ENCODE measurements around the gene LAMA4.

LAMA4 gene

DNA sequence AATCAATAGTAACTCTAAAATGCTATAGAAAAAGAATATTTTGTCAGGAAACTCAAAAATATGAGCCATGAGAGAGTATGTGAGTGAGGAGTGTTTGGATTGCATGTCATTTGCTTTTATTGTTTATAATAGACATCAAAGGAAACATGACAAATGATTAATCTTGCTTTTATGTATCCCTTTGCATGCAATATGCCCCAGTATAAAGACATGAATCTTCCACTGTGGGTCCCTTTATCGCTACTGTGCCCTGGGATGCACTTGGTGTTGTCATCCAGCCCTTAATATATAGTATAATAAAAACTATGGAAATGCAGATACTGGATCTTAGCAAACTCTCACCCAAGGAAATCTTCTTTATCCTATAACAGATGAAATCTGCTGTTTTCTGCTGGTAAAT is 77.3 kb downstream of the LAMA4 start:
- TF ChIP-seq FOXP2 (optimal IDR thresholded peaks at IDR 0.05; ENCODE audit: control extremely low read depth, extremely low read length, insufficient read depth): no peak

DNA sequence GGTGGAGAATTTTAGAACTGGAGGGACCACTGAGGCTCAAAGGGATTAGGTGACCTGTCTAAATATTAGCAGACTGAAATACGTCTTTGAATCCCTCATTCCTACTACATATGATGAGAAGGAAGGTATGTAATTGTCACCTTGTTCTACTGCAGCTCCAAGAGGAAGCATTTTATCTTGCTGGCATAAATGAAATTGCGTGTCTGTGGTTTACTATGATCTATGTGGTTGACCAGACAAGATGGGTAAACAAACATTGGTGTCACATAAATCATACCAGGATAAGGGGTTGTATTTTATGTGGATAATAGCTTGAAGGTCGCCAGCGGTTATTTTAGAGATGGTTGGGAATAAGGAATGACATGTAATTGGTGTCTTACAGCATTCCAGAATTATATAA is 78.2 kb downstream of the LAMA4 start:
- TF ChIP-seq EZH2 (IDR thresholded peaks at IDR 0.05): no peak
- Histone ChIP-seq H3K27ac (no peak overlapping the region), H3K9ac (ENCODE audit: insufficient read length) (no peak overlapping the region), H3K9me3 (ENCODE audit: low read depth, low read length) (no peaks in the 10 kb centered on the region), H3K36me3 (ENCODE audit: insufficient read depth, low read length) (no peaks in the 10 kb centered on the region), H3K4me3 (no peak overlapping the region)
- no peak for DNase-seq (ENCODE audit: low read depth, low spot score)

More for the DNA sequence above, 77.3 kb downstream of the LAMA4 start:
- Histone ChIP-seq H3K9me3 (ENCODE audit: low read depth, low read length) (no peaks in the 10 kb centered on the region), H3K27ac (no peak overlapping the region), H3K9ac (ENCODE audit: insufficient read length) (no peak overlapping the region), H3K36me3 (ENCODE audit: insufficient read depth, low read length) (no peaks in the 10 kb centered on the region), H3K4me3 (no peak overlapping the region)
- DNase-seq (ENCODE audit: low read depth, low spot score): no peak

DNA sequence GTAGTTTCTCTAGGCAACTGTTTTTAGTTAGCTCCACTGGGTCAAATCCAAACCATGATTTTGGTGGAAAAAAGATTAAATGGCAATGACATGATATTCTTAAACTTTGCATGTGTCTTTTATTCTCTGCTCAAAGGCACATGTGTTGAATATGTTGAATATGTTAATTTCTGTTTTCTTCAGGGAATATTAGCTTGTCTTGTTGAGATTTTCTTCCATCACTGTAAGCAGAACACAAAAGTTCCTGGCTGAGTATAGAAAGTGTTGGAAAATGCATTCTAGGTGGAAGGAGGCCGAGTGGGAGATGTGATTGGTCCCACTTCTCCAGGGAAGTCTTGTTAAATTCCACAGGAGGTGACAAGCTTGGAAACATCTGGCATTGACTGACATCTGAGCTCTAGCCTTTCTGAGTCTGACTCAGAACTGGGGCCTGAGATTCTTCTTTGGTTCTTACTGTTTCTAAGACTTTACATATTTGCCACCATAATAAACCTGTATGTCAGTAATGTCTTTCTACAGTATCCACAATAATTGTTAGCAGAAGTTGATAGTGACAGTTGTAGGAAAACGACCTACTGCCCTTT is 81.1 kb downstream of the LAMA4 start:
- Histone ChIP-seq H3K27ac (no peak overlapping the region), H3K4me3 (no peak overlapping the region), H3K9me3 (ENCODE audit: low read depth, low read length) (no peaks in the 10 kb centered on the region), H3K36me3 (ENCODE audit: insufficient read depth, low read length) (no peaks in the 10 kb centered on the region), H3K9ac (ENCODE audit: insufficient read length) (no peak overlapping the region)
- no peak for DNase-seq (ENCODE audit: low read depth, low spot score)
- TF ChIP-seq POLR2AphosphoS5 (IDR thresholded peaks at IDR 0.05; ENCODE audit: borderline replicate concordance, low read depth, low read length): no peak
- TF ChIP-seq EZH2 (IDR thresholded peaks at IDR 0.05): no peak
- TF ChIP-seq FOXP2 (optimal IDR thresholded peaks at IDR 0.05; ENCODE audit: control extremely low read depth, extremely low read length, insufficient read depth): no peak

DNA sequence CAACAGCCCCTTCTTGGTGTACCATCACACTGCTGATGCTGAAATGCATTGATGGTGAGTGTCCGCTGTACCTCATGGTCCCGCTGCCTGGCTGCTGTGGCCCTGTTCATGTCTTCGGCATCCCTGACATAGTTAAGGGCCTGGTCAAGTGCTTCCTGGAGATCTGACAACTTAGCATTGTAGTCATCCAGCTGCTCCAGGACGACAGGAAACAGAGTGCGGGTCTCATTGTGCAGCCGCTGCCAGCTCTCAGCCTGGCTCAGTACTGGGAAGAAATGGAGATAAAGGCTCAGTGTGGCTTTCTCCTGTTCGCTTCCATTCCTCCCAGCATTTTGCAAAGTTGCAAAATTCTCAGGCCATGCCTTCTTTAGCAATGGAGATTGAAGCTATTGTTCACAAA is 81.8 kb downstream of the LAMA4 start:
- Histone ChIP-seq H3K9me3 (ENCODE audit: low read depth, low read length) (no peaks in the 10 kb centered on the region), H3K36me3 (ENCODE audit: insufficient read depth, low read length) (no peaks in the 10 kb centered on the region), H3K9ac (ENCODE audit: insufficient read length) (no peak overlapping the region), H3K4me3 (no peak overlapping the region), H3K27ac (no peak overlapping the region)
- TF ChIP-seq POLR2AphosphoS5 (IDR thresholded peaks at IDR 0.05; ENCODE audit: borderline replicate concordance, low read depth, low read length): no peak
- TF ChIP-seq FOXP2 (optimal IDR thresholded peaks at IDR 0.05; ENCODE audit: control extremely low read depth, extremely low read length, insufficient read depth): no peak
- no peak for TF ChIP-seq EZH2 (IDR thresholded peaks at IDR 0.05)
- DNase-seq (ENCODE audit: low read depth, low spot score): no peak

DNA sequence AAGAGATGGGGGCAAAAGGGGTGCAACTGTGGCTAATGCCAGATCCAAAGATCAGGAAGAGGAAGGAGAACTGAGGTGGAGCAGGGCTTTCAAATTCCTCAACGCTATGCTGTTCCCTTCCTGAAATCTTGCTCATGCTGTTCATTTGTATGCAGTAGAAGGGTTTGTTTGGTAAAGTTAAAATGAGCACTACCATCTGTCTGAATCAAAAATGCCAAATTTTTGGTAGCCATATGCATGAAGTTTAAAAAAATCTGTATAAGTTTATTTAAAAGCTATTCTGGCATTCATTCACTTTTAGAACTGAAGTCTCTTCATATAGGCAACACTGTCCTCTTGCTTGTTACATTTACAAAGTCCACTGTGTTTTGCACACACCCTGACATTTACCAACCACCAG is 84.8 kb downstream of the LAMA4 start:
- Histone ChIP-seq H3K9ac (ENCODE audit: insufficient read length) (no peak overlapping the region), H3K9me3 (ENCODE audit: low read depth, low read length) (no peaks in the 10 kb centered on the region), H3K4me3 (no peak overlapping the region), H3K27ac (no peak overlapping the region), H3K36me3 (ENCODE audit: insufficient read depth, low read length) (no peaks in the 10 kb centered on the region)
- TF ChIP-seq EZH2 (IDR thresholded peaks at IDR 0.05): no peak
- no peak for TF ChIP-seq FOXP2 (optimal IDR thresholded peaks at IDR 0.05; ENCODE audit: control extremely low read depth, extremely low read length, insufficient read depth)
- no peak for TF ChIP-seq POLR2AphosphoS5 (IDR thresholded peaks at IDR 0.05; ENCODE audit: borderline replicate concordance, low read depth, low read length)
- no peak for DNase-seq (ENCODE audit: low read depth, low spot score)

DNA sequence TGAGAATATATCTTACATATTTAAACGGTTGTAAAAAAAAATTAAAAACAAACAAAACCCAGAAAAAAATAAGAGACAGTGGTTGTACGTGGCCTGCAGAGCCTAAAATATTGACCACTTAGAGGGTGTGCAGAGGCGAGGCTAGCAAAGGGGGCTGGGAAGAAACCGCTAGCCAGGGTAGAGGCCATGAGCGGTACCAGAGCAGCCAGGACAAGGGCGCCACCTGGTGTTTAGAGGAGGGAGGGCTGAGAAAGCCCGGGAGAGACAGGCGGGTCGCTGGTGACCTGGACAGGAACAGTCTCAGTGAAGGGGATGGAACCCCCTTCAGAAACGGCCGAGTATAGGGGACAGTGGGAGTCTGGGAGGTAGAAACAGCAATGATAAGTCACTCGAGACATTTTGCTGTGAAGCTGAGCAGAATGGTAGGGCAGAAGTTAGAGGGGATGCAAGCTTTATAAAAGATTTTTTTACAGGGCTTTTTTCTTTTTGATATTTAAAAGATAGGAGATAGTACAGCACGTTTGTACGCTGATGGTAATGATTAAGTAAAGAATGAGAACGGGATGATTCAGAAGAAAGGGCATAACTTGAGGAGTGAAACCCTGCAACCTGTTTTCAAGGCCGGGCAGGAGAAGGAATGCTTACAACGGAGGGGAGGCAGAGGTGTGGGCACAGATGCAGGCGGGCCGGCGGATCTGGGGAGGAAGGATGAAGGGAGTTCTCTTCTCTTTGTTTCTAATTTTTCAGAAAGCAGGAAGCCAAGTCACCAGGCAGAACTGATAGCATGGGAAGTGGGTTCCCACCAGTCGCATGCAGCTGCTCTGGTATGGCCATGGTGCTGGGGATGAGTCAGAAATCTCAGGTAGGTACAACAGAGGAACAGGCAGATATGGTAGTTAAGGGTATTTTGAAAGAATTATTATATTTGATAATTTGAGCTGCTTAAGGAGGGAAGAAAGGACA is 90.8 kb downstream of the LAMA4 start:
- H3K36me3 ChIP-seq (ENCODE audit: insufficient read depth, low read length): no peaks in the 10 kb centered on the region
- no peak overlapping the region for H3K4me3 ChIP-seq
- no peak overlapping the region for H3K9ac ChIP-seq (ENCODE audit: insufficient read length)
- TF ChIP-seq POLR2AphosphoS5 (IDR thresholded peaks at IDR 0.05; ENCODE audit: borderline replicate concordance, low read depth, low read length): no peak
- no peak for TF ChIP-seq EZH2 (IDR thresholded peaks at IDR 0.05)
- no peak for TF ChIP-seq FOXP2 (optimal IDR thresholded peaks at IDR 0.05; ENCODE audit: control extremely low read depth, extremely low read length, insufficient read depth)
- no peaks in the 10 kb centered on the region for H3K9me3 ChIP-seq (ENCODE audit: low read depth, low read length)
- H3K27ac ChIP-seq: no peak overlapping the region
- DNase-seq (ENCODE audit: low read depth, low spot score): no peak

DNA sequence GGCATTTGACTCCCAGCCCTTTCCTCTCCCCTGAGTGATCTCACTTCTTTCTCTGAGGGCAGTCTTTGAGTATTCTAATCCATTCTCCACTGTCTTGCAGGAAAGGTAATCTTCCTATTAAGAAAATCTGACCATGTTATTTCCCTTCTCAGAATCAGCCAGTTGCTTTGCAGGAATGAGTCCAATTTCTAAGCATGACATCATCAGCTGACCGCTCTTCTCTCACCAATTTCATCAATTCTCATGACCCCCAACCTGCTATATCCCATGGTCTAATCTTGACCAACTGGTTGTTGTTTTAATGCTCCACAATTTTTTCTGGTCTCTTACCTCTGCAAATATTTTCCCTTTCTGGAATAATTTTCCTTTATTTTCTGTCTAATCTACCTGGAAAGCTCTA is 93.6 kb downstream of the LAMA4 start:
- no peak overlapping the region for H3K4me3 ChIP-seq
- H3K9me3 ChIP-seq (ENCODE audit: low read depth, low read length): no peaks in the 10 kb centered on the region
- no peaks in the 10 kb centered on the region for H3K36me3 ChIP-seq (ENCODE audit: insufficient read depth, low read length)
- no peak overlapping the region for H3K9ac ChIP-seq (ENCODE audit: insufficient read length)
- DNase-seq (ENCODE audit: low read depth, low spot score): no peak
- no peak for TF ChIP-seq FOXP2 (optimal IDR thresholded peaks at IDR 0.05; ENCODE audit: control extremely low read depth, extremely low read length, insufficient read depth)
- TF ChIP-seq EZH2 (IDR thresholded peaks at IDR 0.05): no peak
- no peak for TF ChIP-seq POLR2AphosphoS5 (IDR thresholded peaks at IDR 0.05; ENCODE audit: borderline replicate concordance, low read depth, low read length)
- no peak overlapping the region for H3K27ac ChIP-seq

DNA sequence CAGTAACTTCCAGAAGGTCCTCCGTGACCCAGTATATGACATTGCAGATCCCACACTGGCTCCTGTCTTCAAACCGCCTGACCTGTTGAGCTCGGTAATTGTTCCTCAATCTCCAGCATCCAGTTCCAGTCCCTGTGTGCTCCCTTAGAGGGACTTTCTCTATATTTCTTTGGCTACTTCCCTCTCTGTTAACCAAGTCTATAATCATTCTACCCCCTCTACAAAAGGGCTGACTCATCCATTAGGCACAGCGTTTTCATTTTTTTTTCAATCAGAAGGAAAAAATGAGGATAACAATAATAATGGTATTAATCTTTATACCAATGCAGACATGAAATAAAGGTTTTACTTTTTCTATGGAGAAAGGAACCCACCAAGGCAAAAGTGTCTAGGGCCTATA is 97.7 kb downstream of the LAMA4 start:
- Histone ChIP-seq H3K4me3 (no peak overlapping the region), H3K36me3 (ENCODE audit: insufficient read depth, low read length) (no peaks in the 10 kb centered on the region), H3K27ac (no peak overlapping the region), H3K9ac (ENCODE audit: insufficient read length) (no peak overlapping the region), H3K9me3 (ENCODE audit: low read depth, low read length) (no peaks in the 10 kb centered on the region)
- DNase-seq (ENCODE audit: low read depth, low spot score): no peak
- no peak for TF ChIP-seq EZH2 (IDR thresholded peaks at IDR 0.05)
- TF ChIP-seq FOXP2 (optimal IDR thresholded peaks at IDR 0.05; ENCODE audit: control extremely low read depth, extremely low read length, insufficient read depth): no peak
- TF ChIP-seq POLR2AphosphoS5 (IDR thresholded peaks at IDR 0.05; ENCODE audit: borderline replicate concordance, low read depth, low read length): no peak

Measured in SK-N-MC (cell line).